ENCODE data around the gene R3HDML. TPM values are rescaled to one million over a fixed set of nuclear protein-coding genes. Genes with fewer than 3 reads are reported as not detected.

R3HDML gene
- total RNA-seq, 4 donors from 2014 or later, result not detected

DNA sequence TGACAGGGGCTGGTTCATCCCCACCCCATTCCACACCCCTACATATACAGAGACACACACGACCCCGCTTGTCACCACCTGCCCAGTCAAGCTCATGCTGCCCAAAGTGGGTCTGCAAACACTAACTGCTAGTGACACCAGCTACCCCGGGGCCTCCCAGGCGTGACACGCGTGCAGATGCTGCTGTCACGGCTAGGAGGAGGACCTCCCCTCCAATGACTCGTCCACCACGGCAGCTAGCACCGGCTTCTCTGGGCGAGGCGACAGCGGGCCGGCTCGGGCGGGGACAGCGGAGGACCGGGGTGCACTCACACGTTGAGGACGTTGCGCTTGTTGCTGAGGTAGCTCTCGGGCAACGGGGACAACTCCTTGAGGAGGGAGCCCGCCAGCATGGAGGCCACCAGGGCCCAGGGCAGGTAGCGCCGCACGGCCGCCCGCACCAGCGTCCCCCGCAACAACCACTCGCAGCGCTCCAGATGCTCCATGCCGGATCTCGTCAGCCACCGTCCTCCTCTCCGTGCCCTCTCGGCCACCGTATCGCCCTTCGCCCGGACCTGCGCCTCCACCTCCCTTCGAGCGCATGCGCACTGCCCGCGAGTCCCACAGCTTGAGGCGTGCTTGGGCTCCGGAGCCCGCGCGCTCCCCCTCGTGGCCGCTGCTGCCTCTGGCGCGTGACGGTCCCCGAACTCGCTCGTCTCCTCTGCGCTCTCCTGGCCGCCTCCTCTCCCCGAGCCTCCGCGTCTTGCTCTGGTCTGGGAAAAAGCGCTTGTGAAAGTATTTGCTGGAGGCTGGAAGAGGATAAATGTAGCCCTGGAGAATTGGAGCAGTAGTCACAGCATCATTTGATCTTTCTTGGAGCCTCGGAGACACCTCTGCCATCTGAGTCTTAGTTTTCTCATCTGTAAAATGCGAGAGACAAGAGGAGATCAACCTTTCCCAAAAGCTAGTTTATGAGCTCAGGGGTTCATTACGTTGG, 25.9 kb upstream of the R3HDML start, which contains the start of gene FITM2:
TSS of gene FITM2 (minus strand) at position 539 of the 976 bp plus-strand sequence. CDS start at position 485, 54 bp downstream.
- peak; percentile 57 to 69 for TF ChIP-seq POLR2A (IDR thresholded peaks at IDR 0.05)
- TF ChIP-seq, protein P1, sequence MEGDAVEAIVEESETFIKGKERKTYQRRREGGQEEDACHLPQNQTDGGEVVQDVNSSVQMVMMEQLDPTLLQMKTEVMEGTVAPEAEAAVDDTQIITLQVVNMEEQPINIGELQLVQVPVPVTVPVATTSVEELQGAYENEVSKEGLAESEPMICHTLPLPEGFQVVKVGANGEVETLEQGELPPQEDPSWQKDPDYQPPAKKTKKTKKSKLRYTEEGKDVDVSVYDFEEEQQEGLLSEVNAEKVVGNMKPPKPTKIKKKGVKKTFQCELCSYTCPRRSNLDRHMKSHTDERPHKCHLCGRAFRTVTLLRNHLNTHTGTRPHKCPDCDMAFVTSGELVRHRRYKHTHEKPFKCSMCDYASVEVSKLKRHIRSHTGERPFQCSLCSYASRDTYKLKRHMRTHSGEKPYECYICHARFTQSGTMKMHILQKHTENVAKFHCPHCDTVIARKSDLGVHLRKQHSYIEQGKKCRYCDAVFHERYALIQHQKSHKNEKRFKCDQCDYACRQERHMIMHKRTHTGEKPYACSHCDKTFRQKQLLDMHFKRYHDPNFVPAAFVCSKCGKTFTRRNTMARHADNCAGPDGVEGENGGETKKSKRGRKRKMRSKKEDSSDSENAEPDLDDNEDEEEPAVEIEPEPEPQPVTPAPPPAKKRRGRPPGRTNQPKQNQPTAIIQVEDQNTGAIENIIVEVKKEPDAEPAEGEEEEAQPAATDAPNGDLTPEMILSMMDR (IDR thresholded peaks at IDR 0.05 in 4 of 5, conservative IDR thresholded peaks at IDR 0.05 in 1 of 5), result peak; percentile 93 to 98 (median 97)
- H3K36me3 ChIP-seq, result no peaks in the 10 kb centered on the region
- DNase-seq, result peak; percentile 98
- H3K27me3 ChIP-seq, result no peaks in the 10 kb centered on the region
- peak within 1 kb of the TSS; percentile 85 to 93 (median 88) for H3K27ac ChIP-seq
- intact Hi-C loops (cut with DNase I; ENCODE audit: low total_unique reads) (loop anchor here (1.0 to 10.0 kb wide), 4 partner anchors 94 to 424 kb away; no protein-coding TSS in a partner anchor), in situ Hi-C loops (cut with MboI; ENCODE audit: low sequenced_read_pairs in 4 of 4) (loop anchor here (5.0 to 25.0 kb wide), 2 partner anchors 94 to 199 kb away; no protein-coding TSS in a partner anchor)
- peaks cover 11 to 22% of the 10 kb centered on the region in 2 donors for H3K4me1 ChIP-seq
- H3K4me3 ChIP-seq, result peak within 1 kb of the TSS; percentile 82 to 97 (median 88)
- ATAC-seq, result peak; percentile 91 to 93
- no peaks in the 10 kb centered on the region for H3K9me3 ChIP-seq

DNA sequence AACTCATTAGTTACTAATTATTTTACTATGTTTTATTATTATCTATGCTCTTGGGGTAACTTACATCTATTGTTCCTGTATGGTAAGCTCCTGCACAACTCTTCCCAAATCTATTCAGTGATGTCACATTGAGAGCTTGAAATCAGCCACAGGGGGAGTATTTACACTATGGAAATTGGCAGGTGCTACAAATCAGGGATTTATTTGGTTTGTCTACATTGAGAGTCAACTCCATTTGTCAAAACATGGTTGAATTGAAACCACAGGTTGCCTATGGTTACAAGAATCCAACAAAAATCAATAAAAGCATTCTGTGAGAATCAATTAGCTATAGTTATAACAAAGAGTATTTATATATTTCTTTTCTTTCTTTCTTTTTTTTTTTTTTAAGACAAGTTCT, 22.0 kb upstream of the R3HDML start:
- DNase-seq, result no peak
- in situ Hi-C loops (cut with MboI; ENCODE audit: low sequenced_read_pairs in 4 of 4) (loop anchor here (5.0 to 25.0 kb wide), 2 partner anchors 98 to 203 kb away; no protein-coding TSS in a partner anchor), intact Hi-C loops (cut with DNase I; ENCODE audit: low total_unique reads) (loop anchor here (5.0 to 10.0 kb wide), 2 partner anchors 213 to 420 kb away; no protein-coding TSS in a partner anchor)

DNA sequence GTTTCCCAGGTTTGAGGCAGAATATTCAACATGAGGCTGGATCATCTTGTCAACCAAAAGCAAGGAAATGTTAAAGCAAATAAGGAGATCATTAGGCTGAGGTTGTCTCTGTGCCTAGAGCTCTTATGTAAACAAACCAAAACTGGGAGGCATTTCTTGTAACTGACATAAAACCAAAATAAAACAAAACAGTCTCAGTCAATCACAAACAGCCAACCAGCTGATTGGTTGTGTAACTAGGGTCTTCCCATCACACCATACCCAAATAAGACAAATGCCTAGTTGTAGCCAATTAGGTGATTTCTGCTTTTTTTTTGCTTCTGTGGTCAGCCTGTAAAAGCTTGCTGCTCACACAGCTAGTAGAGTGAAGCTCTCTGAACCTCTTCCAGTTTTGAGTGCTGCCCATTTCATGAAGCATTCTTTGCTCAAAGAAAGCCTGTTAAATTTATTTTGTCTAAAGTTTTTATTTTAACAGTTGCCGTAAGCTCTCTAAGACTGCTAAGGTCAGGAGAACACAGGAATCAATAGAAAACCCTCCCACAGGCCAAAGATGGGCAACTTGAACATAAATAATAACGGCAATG, 16.9 kb upstream of the R3HDML start:
- Histone ChIP-seq H3K27me3 (peaks cover 0 to 3% (median 0%) of the 10 kb centered on the region in 3 donors), H3K4me3 (no peak overlapping the region), H3K4me1 (no peaks in the 10 kb centered on the region), H3K9me3 (no peaks in the 10 kb centered on the region), H3K36me3 (no peaks in the 10 kb centered on the region), H3K27ac (no peak overlapping the region)
- ATAC-seq (no peak), DNase-seq (no peak)
- in situ Hi-C loops (cut with MboI; ENCODE audit: low sequenced_read_pairs in 4 of 4) (loop anchor here in 3 of 4 donors (25.0 kb wide), 1 partner anchor 208 kb away; no protein-coding TSS in a partner anchor), intact Hi-C loops (cut with DNase I; ENCODE audit: low total_unique reads) (loop anchor here (10.0 kb wide), 1 partner anchor 415 kb away; no protein-coding TSS in a partner anchor)
- no peak for TF ChIP-seq POLR2A (IDR thresholded peaks at IDR 0.05)
- TF ChIP-seq, protein P1 (IDR thresholded peaks at IDR 0.05 in 4 of 5, conservative IDR thresholded peaks at IDR 0.05 in 1 of 5), result no peak

More for the DNA sequence above, 22.0 kb upstream of the R3HDML start:
- Histone ChIP-seq H3K27ac (no peak overlapping the region), H3K36me3 (no peaks in the 10 kb centered on the region), H3K4me1 (peaks cover 4 to 6% of the 10 kb centered on the region in 2 donors), H3K4me3 (no peak overlapping the region), H3K9me3 (no peaks in the 10 kb centered on the region), H3K27me3 (peaks cover 0 to 3% (median 0%) of the 10 kb centered on the region in 3 donors)
- no peak for ATAC-seq
- TF ChIP-seq, protein P1 (IDR thresholded peaks at IDR 0.05 in 4 of 5, conservative IDR thresholded peaks at IDR 0.05 in 1 of 5), result no peak
- TF ChIP-seq POLR2A (IDR thresholded peaks at IDR 0.05), result no peak

DNA sequence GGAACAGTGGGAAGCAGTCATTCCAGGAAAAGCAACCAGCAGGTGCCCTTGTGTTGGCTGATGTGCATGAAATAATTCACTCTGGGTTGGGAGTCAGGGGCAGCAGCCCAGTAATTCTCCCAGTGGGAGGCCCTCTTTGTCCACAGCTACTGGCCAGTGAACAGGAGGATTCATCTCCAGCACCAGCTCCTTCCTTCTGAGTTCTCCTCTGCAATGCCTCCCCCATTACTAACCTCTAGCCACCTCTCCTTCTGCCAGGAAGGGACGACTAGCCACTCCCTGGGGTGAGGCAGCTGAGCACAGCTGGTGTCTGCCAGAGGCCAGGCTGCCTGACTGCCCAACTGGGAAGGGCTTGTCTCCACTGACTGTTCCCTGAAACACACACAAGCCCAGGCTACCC, 12.5 kb upstream of the R3HDML start:
- no peaks in the 10 kb centered on the region for H3K36me3 ChIP-seq
- H3K4me3 ChIP-seq, result no peak overlapping the region
- peaks cover 3 to 21% (median 7%) of the 10 kb centered on the region in 3 donors for H3K27me3 ChIP-seq
- no peaks in the 10 kb centered on the region for H3K9me3 ChIP-seq
- no peak for TF ChIP-seq POLR2A (IDR thresholded peaks at IDR 0.05)
- TF ChIP-seq, protein P1 (IDR thresholded peaks at IDR 0.05 in 4 of 5, conservative IDR thresholded peaks at IDR 0.05 in 1 of 5), result no peak
- H3K4me1 ChIP-seq, result no peaks in the 10 kb centered on the region
- no peak overlapping the region for H3K27ac ChIP-seq
- in situ Hi-C loops (cut with MboI; ENCODE audit: low sequenced_read_pairs in 4 of 4), result loop anchor here in 3 of 4 donors (25.0 kb wide), 1 partner anchor 212 kb away; no protein-coding TSS in a partner anchor
- ATAC-seq, result no peak
- intact Hi-C loops (cut with DNase I; ENCODE audit: low total_unique reads), result no loop called here
- no peak for DNase-seq
